Fibroblast of peridontal ligament (primary cell): Measurements from ENCODE around the gene ARPC2.

Source experiments
- DNase-seq: peaks from one replicate; pipeline ENCODE4 v3.0.0-alpha.2; 2010; ENCODE audit errors: extremely low read depth

Gene ARPC2

DNA sequence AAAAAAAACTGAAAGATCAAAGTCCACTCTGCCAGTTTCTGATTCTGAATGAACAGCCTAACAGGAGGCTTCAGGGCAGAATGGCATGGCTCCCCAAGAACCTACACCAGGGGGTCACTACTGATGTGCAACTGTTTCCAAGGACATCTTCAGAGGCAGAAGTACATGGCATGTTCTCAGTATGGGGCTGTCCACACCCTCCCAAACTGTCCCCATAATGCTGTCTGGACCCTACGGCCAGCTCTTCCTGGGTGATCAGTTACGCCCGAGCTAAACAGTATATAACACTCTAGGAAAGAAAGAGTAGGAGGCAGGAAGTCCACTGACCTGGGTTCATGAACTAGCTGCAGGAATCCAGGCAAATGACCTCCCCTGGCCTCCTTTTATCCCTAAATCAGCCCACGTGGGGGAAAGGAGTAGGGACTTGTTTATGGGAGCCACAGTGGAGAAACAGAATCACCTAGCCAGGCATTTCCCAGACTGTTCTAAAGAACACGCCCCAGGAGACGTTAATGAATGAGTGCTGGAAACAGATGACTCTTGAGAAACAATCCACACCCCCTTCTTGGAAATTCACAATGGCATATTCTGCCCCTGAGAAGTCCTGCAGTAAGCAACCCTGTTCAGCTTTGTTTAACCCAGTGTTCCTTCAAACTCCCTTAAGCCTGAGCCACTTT is 72.8 kb downstream of the ARPC2 start:
- DNase-seq, result peak; percentile 38

DNA sequence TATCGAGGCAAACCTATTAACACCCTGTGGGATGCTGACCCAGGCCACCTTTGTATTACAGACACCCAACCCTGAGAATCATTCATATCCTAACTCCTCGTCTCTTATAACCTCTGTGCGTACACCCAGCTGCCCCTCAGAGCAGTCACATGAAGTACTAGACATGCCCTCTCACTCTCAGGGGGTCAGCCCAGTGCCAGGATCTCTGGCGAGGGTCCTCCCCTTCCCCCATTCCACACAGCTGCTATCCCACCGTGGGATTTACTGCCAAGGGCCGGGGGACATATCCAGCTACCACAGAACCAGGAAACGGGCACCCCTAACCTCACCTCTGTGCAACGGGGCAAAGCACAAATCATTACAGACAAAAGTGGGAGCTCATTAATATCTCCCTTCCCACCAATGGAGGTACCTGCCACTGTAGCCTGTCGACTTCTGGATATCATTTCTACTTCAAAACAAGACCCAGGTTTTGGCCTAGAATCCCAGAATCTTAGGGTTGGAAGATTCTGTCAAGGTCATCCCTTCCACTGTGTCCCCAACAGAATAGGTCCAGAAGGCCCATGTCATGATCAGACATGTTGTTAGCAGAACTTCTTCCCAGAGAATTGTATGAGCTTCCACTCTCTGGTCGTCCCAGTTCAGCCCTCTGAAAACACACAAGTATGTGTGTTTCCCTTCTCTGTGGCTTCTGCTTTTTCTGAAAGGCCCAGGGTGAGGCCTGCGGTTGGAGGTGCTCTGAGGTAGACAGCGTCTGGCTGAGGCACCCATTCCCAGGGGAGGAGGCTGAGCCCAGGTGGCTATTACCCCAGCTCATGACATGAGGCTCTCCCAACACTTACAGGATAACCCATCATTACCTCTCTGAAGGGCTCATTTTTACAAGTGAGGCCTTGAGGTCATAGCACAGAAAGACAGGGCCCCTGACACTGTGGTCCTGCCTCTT is 73.6 kb downstream of the ARPC2 start:
- no peak for DNase-seq

GRCh38 chr2:218291318-218292047 is 74.5 kb downstream of the ARPC2 start:
- DNase-seq, result peak; percentile 33

DNA sequence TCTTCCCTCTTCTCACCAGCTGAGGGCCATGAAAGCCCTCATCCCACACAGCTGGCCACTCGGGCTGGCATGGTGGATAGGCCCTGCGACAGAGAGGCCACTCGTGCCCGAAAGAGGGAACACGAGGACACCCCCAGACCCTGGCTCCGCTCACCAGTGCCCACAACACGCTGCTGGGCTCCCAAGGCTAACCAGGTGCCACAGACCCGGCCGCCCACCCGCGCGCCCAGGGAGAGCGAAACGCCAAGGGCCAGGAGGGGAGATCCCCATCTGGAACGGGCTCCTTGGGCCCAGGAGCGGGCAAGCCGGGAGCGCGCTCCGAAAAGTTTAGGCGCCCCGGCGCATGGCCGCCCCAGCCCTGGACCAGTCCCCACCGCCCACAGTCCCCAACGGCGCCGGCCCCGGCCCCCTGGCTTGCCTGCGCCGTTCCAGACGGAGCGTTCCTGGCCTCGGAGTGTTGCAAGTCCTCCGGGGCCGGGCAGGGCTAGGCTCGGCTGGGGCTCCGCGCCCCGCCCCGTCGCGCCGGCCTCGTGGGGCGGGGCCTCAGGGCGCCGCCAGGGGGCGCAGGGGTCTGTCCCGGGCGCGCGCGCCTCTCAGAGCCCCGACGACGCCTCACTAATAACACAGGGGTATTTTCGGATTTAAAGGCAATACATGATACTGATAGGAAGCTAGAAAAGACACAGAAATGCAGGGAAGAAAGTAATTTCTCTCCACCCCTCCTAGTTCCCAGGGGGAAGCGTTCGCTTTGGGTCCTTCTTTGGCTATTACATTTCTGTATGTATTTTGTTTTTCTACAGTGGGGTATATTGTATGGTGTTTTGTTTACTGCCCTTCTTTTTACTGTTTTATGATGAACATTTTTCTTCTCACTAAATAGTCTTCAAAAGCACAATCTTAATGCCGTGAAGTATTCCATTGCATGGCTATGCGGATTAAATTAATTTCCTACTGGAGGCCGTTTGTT is 75.3 kb downstream of the ARPC2 start, which contains the start of gene TMBIM1:
Gene TMBIM1, minus strand, starts transcription at position 456 of the 967 bp plus-strand sequence. CDS start 10,362 bp downstream, outside the sequence.
- DNase-seq, result peak; percentile 58

GRCh38 chr2:218293715-218294429 is 76.9 kb downstream of the ARPC2 start:
- DNase-seq, result no peak

DNA sequence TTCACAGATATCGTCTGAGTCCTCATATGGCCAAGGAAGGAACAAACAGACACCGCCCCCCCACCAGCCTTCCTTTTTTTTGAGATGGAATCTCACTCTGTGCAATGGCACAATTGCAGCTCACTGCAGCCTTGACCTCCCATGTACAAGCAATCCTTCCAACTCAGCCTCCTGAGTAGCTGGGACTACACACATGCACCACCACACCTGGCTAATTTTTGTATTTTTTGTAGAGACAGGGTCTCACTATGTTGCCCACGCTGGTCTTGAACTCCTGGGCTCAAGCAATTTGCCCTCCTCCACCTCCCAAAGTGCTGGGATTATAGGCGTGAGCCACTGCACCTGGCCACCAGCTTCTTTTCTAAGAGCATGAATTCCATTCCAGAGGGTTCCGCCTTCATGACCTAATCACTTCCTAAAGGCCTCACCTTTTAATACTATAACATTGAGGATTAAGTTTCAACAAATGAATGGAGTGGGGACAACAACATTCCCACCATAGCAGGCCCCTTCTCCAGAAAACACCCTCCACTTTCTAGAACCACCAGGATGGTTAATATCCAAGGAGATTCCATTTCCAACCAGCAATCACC is 77.5 kb downstream of the ARPC2 start:
- no peak for DNase-seq

DNA sequence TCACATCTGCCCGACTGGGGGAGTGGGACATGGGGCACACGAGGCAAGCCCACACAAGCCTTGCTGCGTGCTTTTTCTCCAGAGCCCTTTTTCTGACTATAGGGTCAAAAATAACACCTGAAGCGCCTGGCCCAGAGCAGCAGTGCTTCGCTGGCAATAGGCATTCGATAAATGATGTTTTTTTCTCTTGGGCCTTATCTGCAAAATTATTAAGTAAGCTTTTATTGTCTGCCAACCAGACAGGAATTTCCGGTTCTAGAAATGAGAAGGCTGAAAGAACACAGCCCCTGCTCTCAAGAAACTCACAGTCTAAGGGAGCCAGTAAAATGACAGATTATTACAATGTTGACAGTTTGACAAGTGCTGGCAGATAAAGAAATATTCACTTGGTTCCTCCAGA is 78.0 kb downstream of the ARPC2 start:
- DNase-seq, result no peak

- no peak for DNase-seq
Observed at GRCh38 chr2:218296200-218296599, 79.2 kb downstream of the ARPC2 start.

- DNase-seq, result no peak
Observed at GRCh38 chr2:218296847-218297246, 79.9 kb downstream of the ARPC2 start.

- DNase-seq, result no peak
Observed at GRCh38 chr2:218298314-218298875, 81.4 kb downstream of the ARPC2 start.

DNA sequence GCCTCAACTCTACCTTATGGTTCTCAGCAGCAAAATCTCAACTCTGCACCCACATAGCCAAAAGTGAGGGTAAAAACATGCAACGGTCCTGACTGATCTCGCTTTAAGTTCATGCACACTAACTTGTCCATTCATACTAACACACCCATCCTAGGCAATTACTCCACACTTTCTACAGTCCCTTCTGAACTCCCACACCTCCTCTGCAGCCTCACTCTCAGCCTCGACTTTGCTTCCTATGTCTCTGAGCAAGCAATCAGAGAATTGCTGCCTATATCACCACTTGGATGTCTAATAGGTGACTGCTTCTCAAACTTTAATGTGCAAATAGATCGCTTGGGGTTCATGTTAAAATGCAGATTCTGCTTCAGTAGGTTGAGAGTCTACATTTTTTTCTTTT is 83.2 kb downstream of the ARPC2 start:
- DNase-seq, result no peak

DNA sequence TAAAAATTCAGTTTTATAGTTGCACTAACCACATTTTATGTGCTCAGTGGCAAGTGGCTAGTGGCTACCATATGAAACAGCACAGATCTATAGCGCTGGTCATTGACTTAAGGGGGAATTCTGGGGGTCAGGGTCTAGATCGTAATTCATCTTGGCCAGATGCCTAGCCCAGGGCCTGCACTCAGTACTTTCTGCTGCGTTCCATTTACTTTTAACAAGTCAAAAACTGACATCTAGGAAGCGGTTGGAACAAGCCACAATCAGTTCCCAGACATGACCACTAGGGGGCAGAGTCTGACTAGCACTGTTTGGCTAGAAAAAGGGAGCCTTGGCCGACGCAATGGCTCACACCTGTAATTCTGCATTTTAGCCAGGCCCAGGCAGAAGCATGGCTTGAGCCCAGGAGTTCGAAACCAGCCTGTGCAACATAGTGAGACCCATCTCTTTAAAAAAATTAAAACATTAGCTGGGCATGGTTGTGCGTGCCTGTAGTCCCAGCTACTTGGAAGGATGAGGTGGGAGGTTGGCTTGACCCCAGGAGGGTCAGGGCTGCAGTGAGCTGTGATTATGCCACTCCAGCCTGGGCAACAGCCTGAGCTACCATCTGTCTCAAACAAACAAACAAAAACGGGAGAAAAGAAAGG is 84.3 kb downstream of the ARPC2 start:
- peak; percentile 85 for DNase-seq
